ELR (cell line): ENCODE measurements around the gene COL23A1.
"Not testable (repeated sequence)": the region's sequence is repeated elsewhere in the genome, so short reads cannot be mapped to it uniquely, and the experiment has no call there.

Experiments
- DNase-seq: peaks from one replicate; pipeline ENCODE4 v3.0.0-alpha.2; 2015; ENCODE audit warnings: low read depth

Gene COL23A1

GRCh38 chr5:178320281-178320855 lies 269.8 kb downstream of the COL23A1 start:
- DNase-seq, result no peak

DNA sequence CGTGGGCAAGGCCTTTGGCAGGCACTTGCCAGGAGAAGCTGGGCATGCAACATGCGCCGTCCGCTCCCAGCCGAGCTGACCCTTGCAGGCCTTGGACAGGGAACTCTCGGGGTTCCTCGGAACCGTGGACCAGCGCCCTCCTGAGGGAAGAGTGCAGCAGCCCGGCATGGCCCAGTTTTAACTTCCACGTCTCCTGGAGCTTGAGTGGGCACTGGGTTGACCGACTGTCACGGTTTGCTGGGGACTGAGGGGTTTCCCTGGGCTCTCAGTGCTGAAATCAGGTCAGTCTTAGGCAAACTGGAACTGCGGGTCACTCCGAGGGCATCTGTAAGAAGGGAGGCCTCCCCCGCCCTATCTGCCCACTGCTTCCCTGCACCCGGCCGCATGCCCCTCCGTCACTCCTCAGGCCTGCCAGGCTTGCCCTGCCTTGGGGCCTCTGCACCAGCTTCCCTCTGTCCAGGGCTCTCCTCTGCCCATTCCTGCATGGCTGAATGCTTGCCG lies 270.6 kb downstream of the COL23A1 start:
- no peak for DNase-seq

DNA sequence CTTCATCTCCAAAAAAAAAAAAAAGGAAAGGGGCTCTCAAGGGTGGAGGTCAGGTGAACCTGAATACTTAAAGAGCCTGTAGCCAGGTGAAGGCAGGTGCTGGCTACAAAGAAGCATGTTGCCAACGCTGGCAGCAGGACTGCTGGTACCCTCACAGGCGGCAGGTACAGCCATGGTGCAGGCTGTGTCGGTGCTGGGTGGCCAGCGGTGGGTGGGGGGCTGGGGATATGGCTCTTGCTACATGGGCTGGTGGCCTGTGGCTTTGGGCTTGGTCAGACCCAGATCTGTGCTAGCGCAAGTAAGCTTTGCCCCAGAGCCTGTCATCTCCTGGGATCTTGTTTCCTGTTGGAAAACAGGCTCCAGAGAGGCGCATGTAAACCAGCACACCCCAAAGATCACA lies 271.3 kb downstream of the COL23A1 start:
- DNase-seq, result no peak

GRCh38 chr5:178318382-178318781 lies 271.8 kb downstream of the COL23A1 start:
- no peak for DNase-seq

- not testable (repeated sequence) for DNase-seq
Measured at GRCh38 chr5:178317727-178318126, 272.5 kb downstream of the COL23A1 start.

GRCh38 chr5:178314961-178315820 lies 275.0 kb downstream of the COL23A1 start:
- no peak for DNase-seq

DNA sequence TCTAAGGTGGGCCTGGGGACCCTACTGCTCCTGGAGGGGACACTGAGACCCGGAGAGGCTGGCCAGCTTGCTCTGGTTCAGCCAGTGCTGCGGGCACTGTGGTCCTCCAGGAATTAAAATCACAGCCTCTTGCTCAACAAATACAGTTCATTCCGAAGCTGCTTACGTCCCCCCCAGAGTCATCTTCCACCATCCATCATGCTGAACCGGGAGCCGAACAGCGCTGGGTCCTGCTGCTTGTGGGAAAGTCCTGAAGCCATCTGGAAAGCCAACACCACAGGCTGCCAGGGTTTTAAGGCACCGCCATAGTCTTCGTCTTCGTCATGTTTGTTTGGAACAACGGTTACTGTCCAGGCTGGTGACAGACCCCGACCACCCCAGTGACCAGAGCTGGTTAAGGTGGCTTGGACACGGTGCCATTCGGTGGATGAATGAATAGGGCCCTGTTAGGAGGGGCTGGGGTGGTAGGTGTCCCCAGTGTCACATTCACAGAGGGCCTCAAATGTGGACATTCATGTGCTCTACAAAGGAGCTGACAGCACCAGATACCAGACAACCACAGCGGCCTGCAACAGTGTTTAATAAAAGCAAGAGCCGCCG lies 276.0 kb downstream of the COL23A1 start:
- no peak for DNase-seq

DNA sequence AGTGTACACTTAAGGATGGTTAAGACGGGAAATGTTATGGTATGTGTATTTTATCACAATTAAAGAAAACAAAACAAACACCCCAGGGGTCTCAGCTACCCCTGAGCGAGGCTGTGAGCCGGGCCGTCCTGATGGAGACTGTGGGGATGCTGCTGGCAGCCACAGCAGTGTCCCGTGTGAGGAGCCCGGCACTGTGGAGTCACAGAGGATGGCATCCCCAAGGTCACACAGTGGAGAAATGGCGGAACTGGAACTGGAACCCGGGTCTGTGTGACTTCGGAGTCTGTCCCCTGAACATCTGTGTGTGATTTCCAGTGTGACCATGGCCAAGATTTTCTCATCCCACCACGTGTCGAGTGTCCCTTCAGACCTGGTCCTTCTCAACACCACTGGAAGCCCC lies 276.9 kb downstream of the COL23A1 start:
- no peak for DNase-seq

- DNase-seq, result no peak
Measured at GRCh38 chr5:178312880-178313282, 277.3 kb downstream of the COL23A1 start.

GRCh38 chr5:178310130-178310865 lies 279.9 kb downstream of the COL23A1 start:
- DNase-seq, result no peak

GRCh38 chr5:178309271-178310013 lies 280.8 kb downstream of the COL23A1 start:
- no peak for DNase-seq

DNA sequence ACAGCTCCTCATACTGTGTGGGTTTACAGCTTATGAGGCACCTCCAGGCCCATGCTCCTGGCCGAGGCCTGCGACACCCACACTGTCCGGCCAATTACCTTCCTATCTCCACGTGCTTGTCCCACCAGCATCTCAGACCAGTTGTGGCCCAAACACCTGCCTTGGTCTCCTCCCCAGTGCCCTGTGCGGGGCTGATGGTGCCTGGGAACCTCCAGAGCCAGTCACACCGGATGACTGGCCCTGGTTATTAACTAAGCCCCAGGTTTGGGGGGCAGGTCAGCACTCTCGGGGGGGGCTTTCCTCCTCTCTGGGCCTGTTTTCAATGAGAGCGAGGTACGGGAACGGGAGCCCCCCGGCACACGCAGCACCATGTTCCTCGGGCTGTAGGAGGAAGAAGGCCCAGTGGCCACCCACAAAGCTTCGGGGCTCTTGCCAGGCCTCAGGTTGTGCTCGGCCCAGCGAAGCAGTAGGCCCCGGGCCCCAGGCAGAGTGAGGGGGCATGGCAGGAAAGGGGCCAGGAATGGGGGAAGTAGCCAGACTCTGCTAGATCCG lies 281.6 kb downstream of the COL23A1 start:
- no peak for DNase-seq

DNA sequence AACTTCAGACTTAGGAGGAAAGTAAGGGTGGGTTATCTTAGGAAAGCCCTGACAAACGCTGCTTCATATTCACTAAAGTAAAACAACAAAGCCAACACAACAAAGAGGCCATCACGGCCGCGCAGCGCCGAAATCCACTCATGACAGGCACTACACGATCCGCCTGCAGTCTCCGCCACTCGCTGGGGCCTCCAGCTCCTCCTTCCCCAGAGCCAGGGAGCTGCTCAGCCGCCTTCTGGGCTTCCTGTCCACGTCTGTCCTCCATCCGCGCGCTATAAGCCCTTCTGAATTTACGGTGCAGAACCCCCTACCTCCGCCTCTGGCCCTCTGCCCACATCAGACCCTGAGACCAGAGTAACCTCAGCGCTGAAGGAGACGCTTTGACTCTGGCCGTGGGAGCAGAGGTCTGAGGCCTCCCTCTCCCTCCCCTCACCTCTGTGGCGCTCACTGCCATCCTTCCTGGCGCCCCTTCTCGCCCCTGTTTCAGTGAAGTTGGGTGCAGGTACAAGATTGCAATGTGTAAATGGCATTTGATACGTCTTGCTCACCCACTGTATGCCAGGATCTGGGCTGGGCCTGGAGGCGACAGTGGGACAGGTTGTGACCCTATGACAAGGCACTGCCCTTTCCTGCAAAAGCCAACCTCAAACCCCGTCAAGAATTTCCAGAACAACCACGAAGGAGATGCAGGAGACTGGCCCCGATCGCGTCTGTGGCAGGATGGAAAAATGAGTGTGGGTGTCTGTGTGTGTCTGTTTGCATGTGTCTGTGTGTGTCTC lies 282.7 kb downstream of the COL23A1 start:
- DNase-seq, result no peak

DNA sequence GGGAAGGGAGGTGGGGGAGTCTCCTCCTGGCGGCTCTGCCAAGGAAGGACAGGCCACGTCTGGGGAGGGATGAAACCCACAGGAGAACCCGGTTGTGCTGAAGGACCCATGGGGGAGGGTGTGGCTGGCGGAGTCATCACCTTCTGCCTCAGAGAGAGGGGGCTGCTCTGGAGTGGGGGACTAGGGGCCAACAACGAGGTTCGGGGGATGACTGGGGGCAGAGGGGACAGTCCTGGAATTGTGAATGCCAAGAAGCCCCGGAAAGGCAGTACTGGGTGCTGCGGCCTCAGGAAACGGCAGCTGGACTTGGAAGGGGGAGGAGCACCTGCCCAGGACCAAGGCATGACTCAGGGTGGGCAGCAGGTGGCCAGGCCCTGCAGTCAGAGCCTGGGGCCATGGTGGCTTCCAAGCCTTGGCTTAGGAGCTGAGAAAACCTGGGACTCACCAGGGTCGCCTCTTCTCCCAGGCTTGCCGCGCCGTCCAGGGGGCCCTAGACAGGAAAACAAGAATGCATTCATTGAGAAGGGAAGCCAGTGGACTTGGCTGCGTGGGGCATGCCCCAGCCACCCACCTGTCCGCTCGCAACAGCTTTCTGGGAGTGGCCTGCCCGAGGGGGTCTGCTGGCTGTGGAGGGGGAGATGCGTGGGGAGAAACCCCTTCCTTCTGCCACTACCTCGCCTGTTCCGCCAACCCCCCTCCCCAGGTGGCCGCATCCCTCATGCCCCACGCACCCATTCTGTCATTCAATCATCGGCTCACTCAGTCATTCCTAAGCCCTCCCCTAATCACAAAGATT lies 283.6 kb downstream of the COL23A1 start:
- no peak for DNase-seq

DNA sequence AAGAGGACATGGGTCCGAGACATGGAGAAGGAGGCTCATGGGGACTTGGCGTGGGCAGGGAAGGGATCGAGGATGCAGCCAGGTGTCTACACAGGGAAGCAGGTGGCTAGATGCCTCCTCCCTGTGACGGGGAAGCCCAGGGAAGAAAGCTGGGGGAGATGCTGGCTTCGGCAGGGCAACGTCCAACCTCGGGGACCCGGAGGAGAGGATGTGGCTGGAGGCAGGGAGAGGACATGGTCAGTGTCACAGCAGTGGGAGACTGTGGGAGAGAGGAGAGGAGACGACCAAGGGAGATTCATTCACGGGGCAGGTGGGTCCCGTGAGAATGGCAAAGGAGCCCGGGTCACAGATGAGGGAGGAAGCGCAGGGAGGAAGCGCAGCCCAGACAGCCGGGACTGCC lies 284.4 kb downstream of the COL23A1 start:
- DNase-seq, result no peak

GRCh38 chr5:178304761-178305645 lies 285.2 kb downstream of the COL23A1 start:
- no peak for DNase-seq

- DNase-seq, result no peak
Measured at GRCh38 chr5:178304016-178304415, 286.2 kb downstream of the COL23A1 start.

- DNase-seq, result not testable (repeated sequence)
Measured at GRCh38 chr5:178302321-178302720, 287.9 kb downstream of the COL23A1 start.

GRCh38 chr5:178301641-178302040 lies 288.6 kb downstream of the COL23A1 start:
- DNase-seq, result no peak
